OCI-LY1 (cell line): ENCODE data around the gene HOXC5.

Experiments used
- EZH2 ChIP-seq: fragments of 200-600 bp; sonication (generic), shearing (Covaris generic); IDR thresholded peaks from 2 replicates; pipeline ENCODE4 v1.8.0; 2017; ENCODE audit warnings: borderline replicate concordance, mixed run types, mild to moderate bottlenecking, antibody characterized with exemption, low read length, moderate library complexity, mixed read lengths
- TF ChIP-seq, protein P1 (sequence below): fragments of 200-600 bp; sonication (generic), shearing (Covaris generic); IDR thresholded peaks from 2 replicates; pipeline ENCODE4 v1.5.1; 2017; ENCODE audit warnings: mild to moderate bottlenecking, antibody characterized with exemption, low read length, moderate library complexity, mixed read lengths

DNA sequence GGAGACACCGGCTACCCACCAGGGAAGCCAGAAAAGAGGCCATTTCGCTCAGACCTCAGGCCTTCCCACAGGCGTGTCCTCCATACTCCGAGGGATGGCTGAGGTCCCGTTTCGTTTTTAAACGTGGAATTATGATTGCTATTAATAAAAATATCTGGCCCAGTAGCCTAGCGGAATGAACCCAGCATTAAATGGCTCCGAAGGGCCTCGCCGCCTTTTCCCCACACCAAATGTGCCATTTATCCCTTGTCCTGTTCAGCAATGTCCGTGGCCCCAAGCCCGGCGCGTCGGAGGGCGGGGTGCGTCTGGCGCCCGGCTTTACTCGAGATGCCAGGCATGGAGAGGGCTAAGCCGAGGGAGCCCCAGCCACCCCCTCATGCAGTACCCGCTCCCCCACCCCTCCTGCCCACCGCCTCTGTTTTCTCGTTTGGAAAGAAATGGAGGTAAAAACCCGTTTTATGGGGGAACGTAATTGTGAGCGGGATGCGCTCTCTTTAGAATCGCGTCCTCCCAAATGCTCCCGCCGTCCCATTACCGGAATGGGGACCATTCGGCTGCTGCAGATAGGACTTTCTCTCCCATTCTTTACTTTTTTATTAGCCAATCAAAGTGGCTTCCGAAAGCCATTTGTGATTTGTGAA, 18.4 kb upstream of the HOXC5 start:
- TF ChIP-seq, protein P1, sequence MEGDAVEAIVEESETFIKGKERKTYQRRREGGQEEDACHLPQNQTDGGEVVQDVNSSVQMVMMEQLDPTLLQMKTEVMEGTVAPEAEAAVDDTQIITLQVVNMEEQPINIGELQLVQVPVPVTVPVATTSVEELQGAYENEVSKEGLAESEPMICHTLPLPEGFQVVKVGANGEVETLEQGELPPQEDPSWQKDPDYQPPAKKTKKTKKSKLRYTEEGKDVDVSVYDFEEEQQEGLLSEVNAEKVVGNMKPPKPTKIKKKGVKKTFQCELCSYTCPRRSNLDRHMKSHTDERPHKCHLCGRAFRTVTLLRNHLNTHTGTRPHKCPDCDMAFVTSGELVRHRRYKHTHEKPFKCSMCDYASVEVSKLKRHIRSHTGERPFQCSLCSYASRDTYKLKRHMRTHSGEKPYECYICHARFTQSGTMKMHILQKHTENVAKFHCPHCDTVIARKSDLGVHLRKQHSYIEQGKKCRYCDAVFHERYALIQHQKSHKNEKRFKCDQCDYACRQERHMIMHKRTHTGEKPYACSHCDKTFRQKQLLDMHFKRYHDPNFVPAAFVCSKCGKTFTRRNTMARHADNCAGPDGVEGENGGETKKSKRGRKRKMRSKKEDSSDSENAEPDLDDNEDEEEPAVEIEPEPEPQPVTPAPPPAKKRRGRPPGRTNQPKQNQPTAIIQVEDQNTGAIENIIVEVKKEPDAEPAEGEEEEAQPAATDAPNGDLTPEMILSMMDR: no peak
- TF ChIP-seq EZH2: no peak
